Measurements from ENCODE around the gene BRD4. TPM values are rescaled to one million over a fixed set of nuclear protein-coding genes. Genes with fewer than 3 reads are reported as not detected.
A peak's percentile ranks its signal among the peaks of the same experiment; 100 is the strongest.

BRD4 gene
- total and polyA plus RNA-seq, 2 of the 13 experiments (the other 11 are each of a cell fraction or from before 2014, with no cell fraction given), result 10.5 to 11.4 TPM

DNA sequence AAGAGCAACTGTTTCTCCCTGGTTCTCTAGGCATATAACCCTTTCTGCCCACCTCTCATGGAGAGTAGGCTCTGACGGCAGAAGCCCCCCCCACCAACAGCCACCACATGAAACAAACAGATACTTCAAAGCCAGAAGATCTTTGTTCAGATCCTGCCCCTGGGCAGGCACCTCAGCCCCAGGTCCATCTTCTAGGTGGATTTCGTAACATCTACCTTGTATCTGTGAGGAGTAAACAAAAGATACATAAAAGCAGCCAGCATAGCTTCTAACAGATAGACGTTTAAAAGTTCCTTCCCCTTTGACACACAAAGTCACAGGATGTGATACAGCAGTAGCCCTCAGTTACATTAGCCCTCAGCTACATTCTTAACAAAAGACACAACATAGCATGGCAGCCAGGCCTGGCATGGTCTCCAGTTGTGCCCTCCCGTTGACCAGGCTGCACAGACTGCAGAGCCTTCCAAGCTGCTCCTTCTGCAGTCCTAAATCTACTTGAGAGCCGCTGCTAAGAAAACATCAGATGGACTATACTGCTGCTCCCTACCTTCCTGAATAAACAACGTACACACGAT, 35.4 kb downstream of the BRD4 start:
- Histone ChIP-seq H3K4me1 (ENCODE audit: insufficient read depth, low read length) (peaks cover 96% of the 10 kb centered on the region), H4K20me1 (ENCODE audit: insufficient read depth, low read length) (no peaks in the 10 kb centered on the region; the same call in 1 of the 2 replicates), H3K4me3 (replicated peaks in 1 of 3; ENCODE audit: insufficient read depth in 1 of 3, low read depth in 2 of 3, low read length in 3 of 3) (peak overlapping the region in 1 of 3 experiments; percentile 58; a peak in 3 of 6 replicates), H2AFZ (ENCODE audit: low read length) (no peak overlapping the region), H3K36me3 (replicated peaks in 1 of 2; ENCODE audit: control insufficient read depth in 1 of 2, insufficient read depth in 2 of 2, low read length in 2 of 2) (peaks cover 0 to 10% of the 10 kb centered on the region in 2 experiments; a peak in 1 of 5 replicates), H3K27me3 (ENCODE audit: control insufficient read depth in 1 of 2, insufficient read depth in 2 of 2, low read length in 2 of 2) (no peaks in the 10 kb centered on the region), H3K9me3 (ENCODE audit: low read length) (no peaks in the 10 kb centered on the region), H3K79me2 (ENCODE audit: insufficient read depth, low read length) (peaks cover 76% of the 10 kb centered on the region), H3K4me2 (ENCODE audit: low read depth, low read length) (peak overlapping the region; percentile 80), H3K9ac (ENCODE audit: insufficient read depth, low read depth, low read length) (peak overlapping the region; percentile 78), H3K27ac (ENCODE audit: extremely low read length, insufficient read depth, low read length) (peak overlapping the region; percentile 97)
- ChIA-PET CTCF (ENCODE audit: low intra/inter-chr PET ratio, low total read pairs) (interaction anchor here (2.0 kb wide), 1 partner anchor 33 kb away, joined by 8 read pairs; no protein-coding TSS in a partner anchor), POLR2A (interaction anchor here (0.8 to 6.3 kb wide), 11 partner anchors 9 to 122 kb away, joined by 3 to 54 read pairs (median 6); partner anchors contain the start of genes AKAP8L and BRD4)
- in situ Hi-C loops (cut with HindIII; ENCODE audit: extremely low pct_ligation_motif_present, low pct_unique_long_range_greater_than_20kb), result loop anchor here (5.0 kb wide), 1 partner anchor 35 kb away; the partner anchor contains the start of gene BRD4
- peak; percentile 87 for FAIRE-seq
- peak; percentile 71 for ATAC-seq
- BruUV-seq (replicated peaks), result no TSS peak
- WGBS (ENCODE audit: low lambda C conversion rate), result 0% methylated on average over 7 of the region's 7 CpGs
- intact Hi-C loops (cut with micrococcal nuclease; ENCODE audit: unreplicated experiment), result loop anchor here (1.0 to 5.0 kb wide), 4 partner anchors 16 to 35 kb away; partner anchors contain the start of gene BRD4
- DNase-seq (ENCODE audit: low spot score), result peak; percentile 85
- TF ChIP-seq TSC22D2 (CRISPR knock-in tag; IDR thresholded peaks at IDR 0.05; ENCODE audit: borderline replicate concordance) (no peak; the same call in 1 of the 2 replicates), ZNF232 (CRISPR knock-in tag; IDR thresholded peaks at IDR 0.05; ENCODE audit: borderline replicate concordance) (no peak), SP4 (CRISPR knock-in tag; IDR thresholded peaks at IDR 0.05) (0 out of 2 replicates have a peak, but pooled peaks have one; percentile 25), ZSCAN29 (CRISPR knock-in tag; conservative IDR thresholded peaks at IDR 0.05) (0 out of 2 replicates have a peak, but pooled peaks have one; percentile 33), ZNF337 (CRISPR knock-in tag; IDR thresholded peaks at IDR 0.05; ENCODE audit: borderline replicate concordance, low read depth) (no peak), ZNF350 (CRISPR knock-in tag; IDR thresholded peaks at IDR 0.05; ENCODE audit: borderline replicate concordance, low read depth) (peak; percentile 88), NAIF1 (CRISPR knock-in tag; IDR thresholded peaks at IDR 0.05; ENCODE audit: borderline replicate concordance) (peak; percentile 71), SAP130 (CRISPR knock-in tag; IDR thresholded peaks at IDR 0.05; ENCODE audit: low read depth) (peak; percentile 54), HNF4A (CRISPR knock-in tag; IDR thresholded peaks at IDR 0.05) (peak; percentile 71), ZNF10 (CRISPR knock-in tag; IDR thresholded peaks at IDR 0.05; ENCODE audit: borderline replicate concordance, low read depth) (no peak), TAF1 (CRISPR knock-in tag; IDR thresholded peaks at IDR 0.05) (0 out of 2 replicates have a peak, but pooled peaks have one; percentile 10)
- TF ChIP-seq, protein P1, sequence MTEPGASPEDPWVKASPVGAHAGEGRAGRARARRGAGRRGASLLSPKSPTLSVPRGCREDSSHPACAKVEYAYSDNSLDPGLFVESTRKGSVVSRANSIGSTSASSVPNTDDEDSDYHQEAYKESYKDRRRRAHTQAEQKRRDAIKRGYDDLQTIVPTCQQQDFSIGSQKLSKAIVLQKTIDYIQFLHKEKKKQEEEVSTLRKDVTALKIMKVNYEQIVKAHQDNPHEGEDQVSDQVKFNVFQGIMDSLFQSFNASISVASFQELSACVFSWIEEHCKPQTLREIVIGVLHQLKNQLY (CRISPR knock-in tag; IDR thresholded peaks at IDR 0.05), result 0 out of 2 replicates have a peak, but pooled peaks have one; percentile 25
- TF ChIP-seq, protein P2, sequence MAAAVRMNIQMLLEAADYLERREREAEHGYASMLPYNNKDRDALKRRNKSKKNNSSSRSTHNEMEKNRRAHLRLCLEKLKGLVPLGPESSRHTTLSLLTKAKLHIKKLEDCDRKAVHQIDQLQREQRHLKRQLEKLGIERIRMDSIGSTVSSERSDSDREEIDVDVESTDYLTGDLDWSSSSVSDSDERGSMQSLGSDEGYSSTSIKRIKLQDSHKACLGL (CRISPR knock-in tag; IDR thresholded peaks at IDR 0.05), result no peak
- TF ChIP-seq, protein P3, sequence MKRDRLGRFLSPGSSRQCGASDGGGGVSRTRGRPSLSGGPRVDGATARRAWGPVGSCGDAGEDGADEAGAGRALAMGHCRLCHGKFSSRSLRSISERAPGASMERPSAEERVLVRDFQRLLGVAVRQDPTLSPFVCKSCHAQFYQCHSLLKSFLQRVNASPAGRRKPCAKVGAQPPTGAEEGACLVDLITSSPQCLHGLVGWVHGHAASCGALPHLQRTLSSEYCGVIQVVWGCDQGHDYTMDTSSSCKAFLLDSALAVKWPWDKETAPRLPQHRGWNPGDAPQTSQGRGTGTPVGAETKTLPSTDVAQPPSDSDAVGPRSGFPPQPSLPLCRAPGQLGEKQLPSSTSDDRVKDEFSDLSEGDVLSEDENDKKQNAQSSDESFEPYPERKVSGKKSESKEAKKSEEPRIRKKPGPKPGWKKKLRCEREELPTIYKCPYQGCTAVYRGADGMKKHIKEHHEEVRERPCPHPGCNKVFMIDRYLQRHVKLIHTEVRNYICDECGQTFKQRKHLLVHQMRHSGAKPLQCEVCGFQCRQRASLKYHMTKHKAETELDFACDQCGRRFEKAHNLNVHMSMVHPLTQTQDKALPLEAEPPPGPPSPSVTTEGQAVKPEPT (CRISPR knock-in tag; IDR thresholded peaks at IDR 0.05; ENCODE audit: low read depth), result no peak
- TF ChIP-seq, protein P4, sequence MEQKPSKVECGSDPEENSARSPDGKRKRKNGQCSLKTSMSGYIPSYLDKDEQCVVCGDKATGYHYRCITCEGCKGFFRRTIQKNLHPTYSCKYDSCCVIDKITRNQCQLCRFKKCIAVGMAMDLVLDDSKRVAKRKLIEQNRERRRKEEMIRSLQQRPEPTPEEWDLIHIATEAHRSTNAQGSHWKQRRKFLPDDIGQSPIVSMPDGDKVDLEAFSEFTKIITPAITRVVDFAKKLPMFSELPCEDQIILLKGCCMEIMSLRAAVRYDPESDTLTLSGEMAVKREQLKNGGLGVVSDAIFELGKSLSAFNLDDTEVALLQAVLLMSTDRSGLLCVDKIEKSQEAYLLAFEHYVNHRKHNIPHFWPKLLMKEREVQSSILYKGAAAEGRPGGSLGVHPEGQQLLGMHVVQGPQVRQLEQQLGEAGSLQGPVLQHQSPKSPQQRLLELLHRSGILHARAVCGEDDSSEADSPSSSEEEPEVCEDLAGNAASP (CRISPR knock-in tag; IDR thresholded peaks at IDR 0.05; ENCODE audit: borderline replicate concordance), result peak; percentile 71
- TF ChIP-seq, protein P5, sequence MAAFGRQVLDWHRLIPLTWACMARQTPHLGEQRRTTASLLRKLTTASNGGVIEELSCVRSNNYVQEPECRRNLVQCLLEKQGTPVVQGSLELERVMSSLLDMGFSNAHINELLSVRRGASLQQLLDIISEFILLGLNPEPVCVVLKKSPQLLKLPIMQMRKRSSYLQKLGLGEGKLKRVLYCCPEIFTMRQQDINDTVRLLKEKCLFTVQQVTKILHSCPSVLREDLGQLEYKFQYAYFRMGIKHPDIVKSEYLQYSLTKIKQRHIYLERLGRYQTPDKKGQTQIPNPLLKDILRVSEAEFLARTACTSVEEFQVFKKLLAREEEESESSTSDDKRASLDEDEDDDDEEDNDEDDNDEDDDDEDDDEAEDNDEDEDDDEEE (CRISPR knock-in tag; IDR thresholded peaks at IDR 0.05), result no peak; the same call in 1 of the 2 replicates
- TF ChIP-seq, protein P6, sequence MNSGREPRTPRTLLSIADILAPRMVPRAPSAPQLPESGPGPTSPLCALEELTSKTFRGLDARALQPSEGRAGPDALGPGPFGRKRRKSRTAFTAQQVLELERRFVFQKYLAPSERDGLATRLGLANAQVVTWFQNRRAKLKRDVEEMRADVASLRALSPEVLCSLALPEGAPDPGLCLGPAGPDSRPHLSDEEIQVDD (CRISPR knock-in tag; IDR thresholded peaks at IDR 0.05; ENCODE audit: borderline replicate concordance), result no peak
